Loucy (cell line): ENCODE results near the gene SLC10A3.

ENCODE experiments used
- H2AFZ ChIP-seq: fragments of 200-600 bp; sonication (generic); 2 replicates; pipeline ENCODE4 v1.6.0; 2016; ENCODE audit warnings: antibody characterized with exemption, mild to moderate bottlenecking, low read length, moderate library complexity
- H3F3A ChIP-seq: fragments of 200-600 bp; 2 replicates; pipeline ENCODE4 v1.6.0; 2016; ENCODE audit warnings: antibody characterized with exemption, low read depth, mild to moderate bottlenecking
- H3K27me3 ChIP-seq: fragments of 200-600 bp; sonication (generic); 2 replicates; pipeline ENCODE4 v1.6.1; 2014; ENCODE audit warnings: low read length, mild to moderate bottlenecking; ENCODE audit not compliant: insufficient read depth, poor library complexity, severe bottlenecking
- H3K36me3 ChIP-seq: fragments of 200-600 bp; sonication (generic); 2 replicates; pipeline ENCODE4 v1.6.1; 2016; ENCODE audit warnings: low read length; ENCODE audit not compliant: insufficient read depth
- H3K4me1 ChIP-seq: fragments of 200-600 bp; sonication (generic); 2 replicates; pipeline ENCODE4 v1.5.1; 2014; ENCODE audit warnings: low read length, mild to moderate bottlenecking; ENCODE audit not compliant: insufficient read depth, poor library complexity, severe bottlenecking
- H3K4me2 ChIP-seq: fragments of 200-600 bp; sonication (generic); 2 replicates; pipeline ENCODE4 v1.6.0; 2014; ENCODE audit warnings: antibody characterized with exemption, low read length, low read depth, mild to moderate bottlenecking; ENCODE audit not compliant: poor library complexity, severe bottlenecking
- H3K4me3 ChIP-seq: fragments of 200-600 bp; sonication (generic); 2 replicates; pipeline ENCODE4 v1.5.1; 2014; ENCODE audit warnings: low read length, mild to moderate bottlenecking, mixed read lengths; ENCODE audit not compliant: poor library complexity, severe bottlenecking
- H3K79me2 ChIP-seq: fragments of 200-600 bp; sonication (generic); 2 replicates; pipeline ENCODE4 v1.6.1; 2014; ENCODE audit warnings: low read length; ENCODE audit not compliant: insufficient read depth
- H3K9ac ChIP-seq: fragments of 200-600 bp; sonication (generic); 2 replicates; pipeline ENCODE4 v1.6.0; 2014; ENCODE audit warnings: mild to moderate bottlenecking, low read depth, low read length, moderate library complexity; ENCODE audit not compliant: poor library complexity, severe bottlenecking
- H3K9me2 ChIP-seq: fragments of 200-600 bp; sonication (generic); replicated peaks from 2 replicates; pipeline ENCODE4 v1.6.1; 2016; ENCODE audit warnings: low read depth, low read length, mixed read lengths
- H3K9me3 ChIP-seq: fragments of 200-600 bp; sonication (generic); 2 replicates; pipeline ENCODE4 v1.6.1; 2014; ENCODE audit warnings: mild to moderate bottlenecking, antibody characterized with exemption, low read length, low read depth; ENCODE audit not compliant: insufficient read depth
- H4K20me1 ChIP-seq: fragments of 200-600 bp; sonication (generic); 2 replicates; pipeline ENCODE4 v1.6.0; 2014; ENCODE audit warnings: antibody characterized with exemption, low read length, mild to moderate bottlenecking; ENCODE audit not compliant: insufficient read depth, poor library complexity, severe bottlenecking
- CTCF ChIP-seq: fragments of 200-600 bp; sonication (generic); conservative IDR thresholded peaks from 2 replicates; pipeline ENCODE4 v1.5.1; 2014; ENCODE audit warnings: mild to moderate bottlenecking, antibody characterized with exemption, low read length
- EZH2phosphoT487 ChIP-seq: fragments of 200-600 bp; IDR thresholded peaks from 2 replicates; pipeline ENCODE4 v1.6.1; 2018; ENCODE audit warnings: antibody characterized with exemption, mild to moderate bottlenecking, moderate library complexity, borderline replicate concordance

The SLC10A3 gene

DNA sequence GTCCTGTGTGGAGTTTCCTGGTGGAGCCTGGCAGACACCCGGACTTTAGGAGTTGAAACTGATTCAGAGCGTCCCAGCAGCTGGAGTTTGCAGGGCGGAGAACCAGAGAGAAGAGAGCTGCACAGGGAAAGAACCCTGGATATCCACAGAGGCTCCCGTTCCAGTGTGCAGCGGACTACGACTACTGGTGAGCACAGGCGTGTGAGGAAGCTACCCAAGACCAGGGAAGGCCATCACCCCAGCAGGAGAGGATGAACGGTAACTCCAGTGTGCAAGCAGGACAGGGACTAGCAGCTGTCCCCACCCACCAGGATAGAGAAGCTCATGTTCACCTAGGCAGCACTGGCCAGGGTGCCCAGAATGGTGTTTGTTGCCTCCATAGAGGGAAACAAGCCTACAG is 13.6 kb downstream of the SLC10A3 start:
- Histone ChIP-seq H3K4me2 (no peak overlapping the region), H3F3A (no peaks in the 10 kb centered on the region), H3K9me3 (no peaks in the 10 kb centered on the region), H3K79me2 (peaks cover 6% of the 10 kb centered on the region; the same call in 1 of the 2 replicates), H3K4me1 (peaks cover 14% of the 10 kb centered on the region), H3K9me2 (no peaks in the 10 kb centered on the region), H2AFZ (no peak overlapping the region), H3K9ac (no peak overlapping the region), H3K4me3 (no peak overlapping the region), H4K20me1 (no peaks in the 10 kb centered on the region), H3K27me3 (no peaks in the 10 kb centered on the region), H3K36me3 (no peaks in the 10 kb centered on the region)
- TF ChIP-seq EZH2phosphoT487, result no peak
- no peak for TF ChIP-seq CTCF

GRCh38 chrX:154473683-154474082 is 16.7 kb downstream of the SLC10A3 start:
- Histone ChIP-seq H3K4me3 (no peak overlapping the region), H3K36me3 (no peaks in the 10 kb centered on the region; the same call in 1 of the 2 replicates), H3K9ac (no peak overlapping the region), H3F3A (no peaks in the 10 kb centered on the region), H4K20me1 (no peaks in the 10 kb centered on the region), H2AFZ (no peak overlapping the region), H3K9me2 (no peaks in the 10 kb centered on the region), H3K4me2 (no peak overlapping the region), H3K4me1 (peaks cover 7% of the 10 kb centered on the region), H3K9me3 (no peaks in the 10 kb centered on the region), H3K79me2 (peaks cover 6% of the 10 kb centered on the region; the same call in 1 of the 2 replicates), H3K27me3 (no peaks in the 10 kb centered on the region)
- no peak for TF ChIP-seq CTCF
- no peak for TF ChIP-seq EZH2phosphoT487

DNA sequence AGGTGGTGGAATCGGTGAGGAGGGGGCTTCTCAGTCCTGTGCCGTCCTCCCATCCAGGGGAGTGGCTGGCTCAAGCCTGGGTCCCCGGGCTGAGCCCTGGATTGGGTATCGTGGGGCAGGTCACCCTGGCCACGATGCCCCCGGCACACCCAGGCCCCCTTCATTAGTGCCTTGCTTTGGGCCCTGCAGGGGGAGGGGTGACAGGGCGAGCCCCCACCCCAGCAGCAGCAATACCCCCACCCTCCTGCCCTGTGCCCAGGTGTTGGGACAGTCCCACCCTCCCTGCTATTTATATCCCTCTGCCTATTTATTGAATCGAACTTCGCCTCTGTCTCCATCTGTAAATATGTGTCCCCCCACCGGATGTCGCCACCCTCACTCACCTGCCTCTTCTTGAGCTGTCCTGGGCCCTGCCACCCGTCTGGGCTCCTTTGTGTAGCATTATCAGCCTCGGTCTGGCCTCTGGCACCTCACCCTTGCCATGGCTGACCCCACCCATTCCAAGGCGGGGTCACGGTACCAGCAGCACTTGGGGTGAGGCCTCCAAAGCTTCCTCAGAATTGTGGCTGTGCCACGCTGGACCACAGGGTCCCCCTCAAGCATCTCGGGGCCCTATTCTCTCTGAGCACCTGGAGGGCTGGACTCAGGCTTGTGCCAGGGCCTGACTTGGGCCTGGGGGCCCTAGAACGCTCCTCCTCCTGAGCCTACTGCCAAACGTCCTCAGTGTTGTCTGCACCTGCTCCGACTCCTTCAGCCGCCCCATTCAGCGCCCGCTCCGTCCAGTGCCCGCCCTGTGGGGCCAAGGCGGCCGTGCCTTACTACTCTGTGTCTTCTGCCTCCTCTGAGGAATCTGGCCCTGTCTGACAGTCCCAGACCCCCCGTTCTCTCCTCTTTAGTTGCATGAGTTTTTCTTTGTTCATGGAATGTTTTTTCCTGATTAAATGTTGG is 17.5 kb downstream of the SLC10A3 start:
- Histone ChIP-seq H3K9ac (no peak overlapping the region), H3K36me3 (no peaks in the 10 kb centered on the region; the same call in 1 of the 2 replicates), H3K4me1 (peaks cover 4% of the 10 kb centered on the region), H3K4me3 (no peak overlapping the region), H3K79me2 (peaks cover 3% of the 10 kb centered on the region; the same call in 1 of the 2 replicates), H4K20me1 (no peaks in the 10 kb centered on the region), H3K4me2 (no peak overlapping the region), H3K9me2 (no peaks in the 10 kb centered on the region), H3F3A (no peaks in the 10 kb centered on the region), H3K9me3 (no peaks in the 10 kb centered on the region), H3K27me3 (no peaks in the 10 kb centered on the region), H2AFZ (no peak overlapping the region)
- no peak for TF ChIP-seq CTCF
- TF ChIP-seq EZH2phosphoT487, result no peak
